ENCODE measurements around the gene CALCR. TPM values are rescaled to one million over a fixed set of nuclear protein-coding genes. Genes with fewer than 3 reads are reported as not detected.

Gene CALCR
- total and polyA plus RNA-seq, 5 donors: 0.02 to 0.28 (median 0.22) TPM

DNA sequence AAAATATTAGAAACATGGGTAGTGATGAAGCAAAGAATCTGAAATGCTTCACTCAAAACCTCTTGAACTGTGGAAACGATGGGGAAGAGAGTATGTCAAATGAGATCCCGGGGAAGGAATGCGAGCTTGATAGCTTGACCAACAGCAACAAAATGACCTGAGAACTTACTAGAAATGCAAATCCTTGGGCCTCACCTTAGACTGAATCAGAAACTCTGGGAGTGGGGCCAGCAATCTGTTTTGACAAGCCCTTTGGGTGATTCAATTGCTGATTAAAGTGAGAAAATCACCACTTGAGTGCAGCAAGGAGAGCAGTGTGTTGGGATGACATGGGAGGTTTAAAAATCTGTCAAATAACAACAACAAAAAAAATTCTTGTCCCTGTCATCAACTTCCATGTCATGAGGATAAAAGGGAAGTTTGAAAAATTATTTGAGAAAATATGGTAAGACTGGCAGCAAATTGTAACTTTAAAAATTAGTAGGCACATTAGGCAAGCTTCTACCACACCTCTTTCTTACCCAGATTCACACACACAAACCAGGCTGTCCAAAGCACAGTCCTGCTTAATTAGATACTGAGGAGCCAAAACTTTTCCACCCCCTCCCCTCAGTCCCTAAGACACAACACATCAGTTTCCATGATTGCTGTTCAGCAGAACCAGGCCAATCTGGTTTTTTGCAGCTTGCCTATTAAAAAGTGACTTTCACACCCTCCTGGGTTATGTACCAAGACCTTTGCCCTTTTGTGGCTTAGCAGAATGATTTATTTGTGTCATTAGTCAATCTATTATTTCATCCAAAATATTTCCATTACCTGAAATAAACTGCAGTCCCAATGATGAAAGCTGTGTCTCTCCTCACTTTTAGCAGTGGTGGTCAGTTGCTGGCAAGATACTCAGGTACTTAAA lies 15.6 kb downstream of the CALCR start:
- DNase-seq: no peak
- Histone ChIP-seq H3K4me3 (ENCODE audit: low read length) (no peak overlapping the region), H3K27ac (ENCODE audit: low read length) (no peak overlapping the region), H3K9me3 (ENCODE audit: control insufficient read depth, low read length) (no peaks in the 10 kb centered on the region), H3K27me3 (ENCODE audit: control insufficient read depth, insufficient read depth) (no peaks in the 10 kb centered on the region), H3K4me1 (ENCODE audit: control insufficient read depth, insufficient read depth, low read length) (no peaks in the 10 kb centered on the region)
- 48% methylated on average over 3 of the region's 3 CpGs for WGBS
- ATAC-seq: no peak
- intact Hi-C loops (cut with DNase I): no loop called here

DNA sequence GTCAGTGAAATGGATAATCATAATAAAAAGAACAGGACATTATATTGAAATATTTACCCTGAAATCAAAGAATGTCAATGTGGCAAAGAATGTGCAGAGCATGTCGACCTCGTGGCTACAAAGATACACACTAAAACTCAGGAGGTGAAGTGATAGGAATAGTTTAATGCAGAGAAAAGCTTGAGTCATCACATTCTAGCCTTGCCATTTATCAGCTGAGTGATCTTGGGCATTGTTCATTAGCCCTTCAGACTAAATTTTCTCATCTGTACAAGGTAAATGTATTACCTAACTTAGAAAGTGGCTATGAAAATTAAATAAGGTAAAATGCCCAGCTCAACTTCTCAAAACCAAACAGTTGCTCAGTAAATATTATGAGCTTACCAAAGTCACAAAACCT lies 22.6 kb downstream of the CALCR start:
- Histone ChIP-seq H3K4me3 (ENCODE audit: low read length) (no peak overlapping the region), H3K27ac (ENCODE audit: low read length) (no peak overlapping the region), H3K27me3 (ENCODE audit: control insufficient read depth, insufficient read depth) (no peaks in the 10 kb centered on the region), H3K9me3 (ENCODE audit: control insufficient read depth, low read length) (no peaks in the 10 kb centered on the region), H3K4me1 (ENCODE audit: control insufficient read depth, insufficient read depth, low read length) (no peaks in the 10 kb centered on the region)
- intact Hi-C loops (cut with DNase I): no loop called here
- DNase-seq (no peak), ATAC-seq (no peak)
- 80% methylated on average over 2 of the region's 2 CpGs for WGBS

DNA sequence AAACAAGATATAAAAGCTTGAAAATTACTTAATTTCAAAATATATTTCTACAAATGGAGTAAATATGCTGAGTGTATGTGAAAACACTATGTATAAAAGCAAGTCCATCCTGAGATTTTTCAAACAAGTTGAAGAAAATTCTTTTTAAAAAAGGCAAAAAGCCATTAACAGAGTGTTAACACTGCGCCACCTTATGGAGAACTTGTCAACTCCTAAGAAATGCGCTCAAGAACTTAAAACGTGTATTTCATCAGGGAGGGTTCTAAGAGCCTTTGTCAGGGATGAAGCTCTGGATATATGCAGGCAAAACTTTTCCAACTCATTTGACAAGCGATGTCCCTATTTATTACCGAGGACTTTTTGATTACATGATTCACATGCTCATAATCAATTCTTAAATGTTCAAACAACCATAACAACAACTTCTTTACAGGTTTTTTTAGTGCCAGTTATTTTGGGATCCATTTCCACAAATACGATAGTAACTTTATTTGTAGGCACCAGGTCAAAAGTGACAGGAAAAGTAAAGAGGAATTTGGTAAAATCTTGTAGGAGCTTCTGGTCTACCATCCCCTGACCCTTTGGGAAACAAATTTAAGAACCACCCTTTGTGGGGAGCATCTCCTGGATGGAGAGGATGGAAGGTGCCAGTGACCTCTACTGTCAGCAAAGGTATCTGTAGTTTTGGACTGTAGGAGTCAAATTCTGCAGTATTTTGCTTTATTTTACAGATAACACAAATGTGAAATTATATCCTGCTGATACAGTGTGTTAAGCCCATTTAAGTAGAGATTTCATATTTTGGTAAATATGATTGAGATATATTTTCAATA lies 23.2 kb downstream of the CALCR start:
- no peaks in the 10 kb centered on the region for H3K4me1 ChIP-seq (ENCODE audit: control insufficient read depth, insufficient read depth, low read length)
- no peak overlapping the region for H3K27ac ChIP-seq (ENCODE audit: low read length)
- H3K4me3 ChIP-seq (ENCODE audit: low read length): no peak overlapping the region
- H3K27me3 ChIP-seq (ENCODE audit: control insufficient read depth, insufficient read depth): no peaks in the 10 kb centered on the region
- 21% methylated on average over 6 of the region's 6 CpGs for WGBS
- intact Hi-C loops (cut with DNase I): no loop called here
- ATAC-seq: no peak
- DNase-seq: no peak
- H3K9me3 ChIP-seq (ENCODE audit: control insufficient read depth, low read length): no peaks in the 10 kb centered on the region

DNA sequence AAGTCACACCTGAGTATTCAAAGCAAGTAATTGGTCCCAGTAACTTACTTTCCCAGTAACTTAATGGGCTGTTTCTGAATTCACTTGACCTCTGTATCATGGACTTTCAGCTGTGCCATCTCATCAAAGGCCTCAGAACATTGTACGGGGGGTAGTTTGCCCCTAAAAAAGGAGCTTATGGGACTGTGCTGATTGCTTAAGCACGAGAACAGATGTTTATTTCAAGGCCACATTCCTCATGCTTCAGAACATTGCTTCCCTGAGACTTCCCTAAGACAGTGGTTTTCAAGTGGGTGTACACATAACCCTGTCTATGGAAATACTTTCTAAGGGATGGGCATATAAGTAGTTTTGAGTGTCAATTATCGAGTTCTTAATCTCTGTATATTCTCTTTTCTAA lies 26.8 kb downstream of the CALCR start:
- ATAC-seq (no peak), DNase-seq (no peak)
- intact Hi-C loops (cut with DNase I): no loop called here
- WGBS: 76% methylated on average over 3 of the region's 3 CpGs
- Histone ChIP-seq H3K9me3 (ENCODE audit: control insufficient read depth, low read length) (no peaks in the 10 kb centered on the region), H3K4me3 (ENCODE audit: low read length) (no peak overlapping the region), H3K27ac (ENCODE audit: low read length) (no peak overlapping the region), H3K27me3 (ENCODE audit: control insufficient read depth, insufficient read depth) (no peaks in the 10 kb centered on the region), H3K4me1 (ENCODE audit: control insufficient read depth, insufficient read depth, low read length) (no peaks in the 10 kb centered on the region)

DNA sequence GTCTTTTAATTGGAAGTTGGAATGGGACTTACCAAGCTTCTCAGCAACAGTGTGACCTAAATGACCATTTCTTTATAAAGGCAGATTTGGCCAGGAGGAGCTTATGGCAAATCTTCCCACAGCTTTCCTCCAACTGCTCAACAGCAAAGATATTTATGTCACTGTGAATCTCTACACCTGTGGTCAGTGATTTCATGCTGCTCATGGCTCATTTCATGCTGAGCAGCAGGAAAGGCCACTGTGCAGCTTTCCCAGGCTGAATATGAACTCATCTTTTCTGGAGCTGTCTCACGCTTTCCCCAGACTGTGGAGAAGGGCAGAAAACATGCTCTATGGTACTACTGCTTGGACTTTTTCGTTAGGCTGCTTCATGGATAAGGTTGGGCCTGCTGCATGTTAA lies 29.8 kb downstream of the CALCR start:
- 60% methylated on average over 2 of the region's 2 CpGs for WGBS

DNA sequence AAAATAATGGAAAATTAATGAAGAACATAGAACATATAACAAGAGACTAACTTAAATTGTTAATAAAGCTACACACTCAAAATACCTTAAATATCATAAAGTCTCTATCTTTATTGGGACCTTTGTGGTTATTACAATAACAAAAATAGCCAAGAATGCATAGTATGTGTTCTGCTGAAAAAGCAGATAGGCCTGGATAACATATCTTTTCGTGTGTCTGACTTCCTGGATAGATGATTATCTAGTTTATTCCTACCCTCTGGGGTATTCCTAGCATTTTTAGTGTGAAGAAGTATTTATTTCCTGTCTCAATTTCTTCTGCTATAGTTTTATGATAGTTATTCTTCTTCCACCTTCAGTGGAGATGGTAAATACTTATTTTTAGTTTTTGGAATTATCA lies 36.5 kb downstream of the CALCR start:
- DNase-seq: no peak
- WGBS: 24% methylated on average over 1 of the region's 1 CpG
- intact Hi-C loops (cut with DNase I): no loop called here
- H3K27ac ChIP-seq (ENCODE audit: low read length): no peak overlapping the region
- no peaks in the 10 kb centered on the region for H3K27me3 ChIP-seq (ENCODE audit: control insufficient read depth, insufficient read depth)
- ATAC-seq: no peak
- H3K4me1 ChIP-seq (ENCODE audit: control insufficient read depth, insufficient read depth, low read length): no peaks in the 10 kb centered on the region
- H3K4me3 ChIP-seq (ENCODE audit: low read length): no peak overlapping the region
- H3K9me3 ChIP-seq (ENCODE audit: control insufficient read depth, low read length): no peaks in the 10 kb centered on the region

More for the DNA sequence above, 29.8 kb downstream of the CALCR start:
- H3K9me3 ChIP-seq (ENCODE audit: control insufficient read depth, low read length): no peaks in the 10 kb centered on the region
- ATAC-seq: no peak
- no peak overlapping the region for H3K4me3 ChIP-seq (ENCODE audit: low read length)
- intact Hi-C loops (cut with DNase I): no loop called here
- no peaks in the 10 kb centered on the region for H3K27me3 ChIP-seq (ENCODE audit: control insufficient read depth, insufficient read depth)
- no peak for DNase-seq
- H3K4me1 ChIP-seq (ENCODE audit: control insufficient read depth, insufficient read depth, low read length): no peaks in the 10 kb centered on the region
- no peak overlapping the region for H3K27ac ChIP-seq (ENCODE audit: low read length)

DNA sequence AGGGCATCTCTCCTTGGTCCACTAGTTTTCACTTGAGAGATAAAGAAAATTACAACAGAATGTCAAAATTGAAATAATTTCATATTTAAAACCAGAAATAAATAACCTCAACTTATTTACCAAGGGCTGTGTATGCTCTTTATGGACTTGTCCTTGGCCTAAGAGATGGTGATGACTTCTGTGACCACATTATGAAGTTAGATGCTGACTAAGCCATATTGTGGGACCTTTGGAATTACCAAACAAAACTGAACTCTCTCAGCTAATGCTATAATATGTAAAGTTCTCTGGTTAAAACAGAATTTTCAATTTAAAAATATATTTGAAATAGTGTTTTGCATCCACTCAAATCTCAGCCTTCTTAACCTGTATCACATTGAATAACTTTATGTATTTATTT lies 38.9 kb downstream of the CALCR start:
- no peak for DNase-seq
- Histone ChIP-seq H3K27me3 (ENCODE audit: control insufficient read depth, insufficient read depth) (no peaks in the 10 kb centered on the region), H3K27ac (ENCODE audit: low read length) (no peak overlapping the region), H3K9me3 (ENCODE audit: control insufficient read depth, low read length) (no peaks in the 10 kb centered on the region), H3K4me1 (ENCODE audit: control insufficient read depth, insufficient read depth, low read length) (no peaks in the 10 kb centered on the region), H3K4me3 (ENCODE audit: low read length) (no peak overlapping the region)
- no peak for ATAC-seq
- intact Hi-C loops (cut with DNase I): no loop called here

DNA sequence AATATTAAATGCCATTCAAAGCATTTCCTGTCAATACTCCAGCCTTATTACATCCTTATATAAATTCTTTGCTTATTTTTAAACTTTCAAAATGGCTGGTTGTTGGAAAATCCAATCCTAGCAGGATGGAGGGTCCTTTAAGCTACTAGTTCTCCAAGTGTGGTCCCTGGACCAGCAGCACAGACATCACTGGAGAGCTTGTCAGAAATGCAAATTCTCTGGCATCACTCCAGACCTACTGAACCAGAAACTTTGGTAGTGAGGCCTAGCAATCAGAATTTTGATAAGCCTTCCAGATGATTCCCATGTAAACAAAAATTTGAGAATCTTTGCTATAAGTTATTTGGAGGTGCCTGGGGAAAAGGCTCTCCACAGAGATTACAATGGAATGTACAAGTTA lies 43.8 kb downstream of the CALCR start:
- no peaks in the 10 kb centered on the region for H3K4me1 ChIP-seq (ENCODE audit: control insufficient read depth, insufficient read depth, low read length)
- no peak overlapping the region for H3K4me3 ChIP-seq (ENCODE audit: low read length)
- DNase-seq (no peak), ATAC-seq (no peak)
- no peaks in the 10 kb centered on the region for H3K27me3 ChIP-seq (ENCODE audit: control insufficient read depth, insufficient read depth)
- H3K27ac ChIP-seq (ENCODE audit: low read length): no peak overlapping the region
- no peaks in the 10 kb centered on the region for H3K9me3 ChIP-seq (ENCODE audit: control insufficient read depth, low read length)
- intact Hi-C loops (cut with DNase I): no loop called here

DNA sequence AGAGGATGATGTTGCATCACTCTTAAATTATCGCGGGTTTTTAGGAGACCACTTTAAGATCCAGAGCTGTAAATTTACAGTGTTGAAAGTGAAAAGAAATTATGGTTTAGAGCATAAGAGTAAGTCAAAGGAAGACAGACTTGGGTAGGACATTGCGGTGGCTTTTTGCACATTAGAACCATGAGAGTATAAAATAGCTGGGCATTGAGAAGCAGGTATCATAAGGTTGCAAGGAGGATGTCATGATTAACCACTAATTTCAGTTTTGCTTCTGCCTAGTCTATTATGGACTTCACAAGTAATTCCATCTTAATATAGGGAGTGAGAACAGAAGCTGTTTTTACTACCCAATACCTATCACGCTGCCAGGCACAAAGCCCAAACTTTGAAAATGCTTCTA lies 57.7 kb downstream of the CALCR start:
- Histone ChIP-seq H3K27me3 (ENCODE audit: control insufficient read depth, insufficient read depth) (no peaks in the 10 kb centered on the region), H3K9me3 (ENCODE audit: control insufficient read depth, low read length) (no peaks in the 10 kb centered on the region), H3K4me1 (ENCODE audit: control insufficient read depth, insufficient read depth, low read length) (no peaks in the 10 kb centered on the region), H3K4me3 (ENCODE audit: low read length) (no peak overlapping the region), H3K27ac (ENCODE audit: low read length) (no peak overlapping the region)
- intact Hi-C loops (cut with DNase I): no loop called here
- WGBS: 90% methylated on average over 4 of the region's 4 CpGs
- no peak for ATAC-seq
- no peak for DNase-seq

DNA sequence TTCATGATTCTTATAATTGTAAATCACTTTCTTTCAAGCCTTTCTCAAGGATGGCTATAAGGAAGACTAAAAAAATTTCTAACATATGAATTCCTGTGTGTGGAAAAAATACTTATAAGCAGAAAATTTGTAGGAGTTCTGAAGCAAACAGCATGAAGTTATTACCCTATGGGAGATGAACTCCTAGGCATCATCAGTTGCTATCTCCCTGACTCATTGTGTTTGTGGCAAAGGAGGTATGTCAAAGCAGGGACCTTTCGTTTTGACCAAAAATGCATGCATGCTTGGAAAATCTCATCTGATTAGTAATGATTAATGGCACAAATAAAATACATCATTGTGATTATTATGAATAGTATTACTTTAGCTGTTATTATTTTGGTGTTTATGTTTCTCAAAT lies 59.4 kb downstream of the CALCR start:
- H3K4me1 ChIP-seq (ENCODE audit: control insufficient read depth, insufficient read depth, low read length): no peaks in the 10 kb centered on the region
- no peaks in the 10 kb centered on the region for H3K27me3 ChIP-seq (ENCODE audit: control insufficient read depth, insufficient read depth)
- ATAC-seq (no peak), DNase-seq (no peak)
- H3K27ac ChIP-seq (ENCODE audit: low read length): no peak overlapping the region
- intact Hi-C loops (cut with DNase I): no loop called here
- no peak overlapping the region for H3K4me3 ChIP-seq (ENCODE audit: low read length)
- 50% methylated on average over 1 of the region's 1 CpG for WGBS
- H3K9me3 ChIP-seq (ENCODE audit: control insufficient read depth, low read length): no peaks in the 10 kb centered on the region

DNA sequence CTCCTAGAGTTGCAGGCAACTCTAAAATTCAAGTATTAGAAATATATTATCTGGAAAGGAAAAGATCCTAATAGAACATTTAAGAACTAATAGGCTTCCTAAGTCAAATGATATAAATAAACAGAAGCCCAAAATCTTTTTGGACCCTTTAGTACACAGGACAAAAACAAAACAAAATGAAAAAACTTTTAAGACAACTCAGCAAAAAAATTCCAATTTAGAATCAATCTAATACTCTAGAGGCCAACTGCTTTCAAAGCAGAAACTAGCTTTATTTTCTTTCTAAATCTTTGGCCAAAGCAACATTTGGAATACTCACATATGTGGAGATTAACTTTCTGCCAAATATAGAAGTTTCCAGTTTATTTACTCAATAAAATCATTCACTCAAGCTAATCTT lies 65.2 kb downstream of the CALCR start:
- Histone ChIP-seq H3K4me3 (ENCODE audit: low read length) (no peak overlapping the region), H3K27me3 (ENCODE audit: control insufficient read depth, insufficient read depth) (no peaks in the 10 kb centered on the region), H3K27ac (ENCODE audit: low read length) (no peak overlapping the region), H3K9me3 (ENCODE audit: control insufficient read depth, low read length) (no peaks in the 10 kb centered on the region), H3K4me1 (ENCODE audit: control insufficient read depth, insufficient read depth, low read length) (no peaks in the 10 kb centered on the region)
- DNase-seq (no peak), ATAC-seq (no peak)
- intact Hi-C loops (cut with DNase I): no loop called here
